Activated naive CD8-positive, alpha-beta T cell treated with anti-CD3 and anti-CD28 coated beads, Interleukin-2, amount 10 ng/mL, durations not matched to agents 7 days and 5 days (primary cell): Measurements from ENCODE around the gene PARVB. TPM values are rescaled to one million over a fixed set of nuclear protein-coding genes. Genes with fewer than 3 reads are reported as not detected.

Source experiments
- ATAC-seq: fragments of 150-1000 bp; cut with Tn5 transposase; one replicate; pipeline ENCODE4 v1.10.0; 2021; ENCODE audit warnings: low read depth, moderate library complexity
- POLR2A ChIA-PET: fragments of 350-600 bp; sonication (Branson Sonifier 250); formaldehyde crosslinking; loops from one replicate; lab custom pipeline; 2021; ENCODE audit warnings: antibody characterized with exemption; lab: Charles Lee
- DNase-seq: peaks from one replicate; pipeline ENCODE4 v3.0.0; 2021
- H3K27ac Mint-ChIP-seq: one replicate; pipeline ENCODE4 v1.8.0; 2022; ENCODE audit warnings: mild to moderate bottlenecking, mixed read lengths
- H3K27me3 Mint-ChIP-seq: one replicate; pipeline ENCODE4 v1.8.0; 2022; ENCODE audit warnings: mild to moderate bottlenecking, moderate library complexity, mixed read lengths
- H3K36me3 Mint-ChIP-seq: one replicate; pipeline ENCODE4 v1.8.0; 2021; ENCODE audit warnings: mild to moderate bottlenecking, mixed read lengths
- H3K4me1 Mint-ChIP-seq: one replicate; pipeline ENCODE4 v1.8.0; 2021; ENCODE audit warnings: mixed read lengths
- H3K4me3 Mint-ChIP-seq: one replicate; pipeline ENCODE4 v1.8.0; 2022; ENCODE audit warnings: mild to moderate bottlenecking, moderate library complexity, mixed read lengths
- H3K9me3 Mint-ChIP-seq: one replicate; pipeline ENCODE4 v1.8.0; 2021; ENCODE audit warnings: mixed read lengths
- total RNA-seq, 2 experiments: library from RNA; stranded (reverse); gene quantifications; one replicate each; pipeline ENCODE4 v1.2.3, GENCODE V29; 2021

PARVB gene
- total RNA-seq, 2 experiments from 2014 or later: 39.6 to 40.7 TPM

GRCh38 chr22:44211946-44212930 lies 188.1 kb downstream of the PARVB start:
- Mint-ChIP-seq H3K27ac (no peak overlapping the region), H3K9me3 (peaks cover 5% of the 10 kb centered on the region), H3K4me3 (no peak overlapping the region), H3K4me1 (peaks cover 8% of the 10 kb centered on the region), H3K36me3 (peaks cover 21% of the 10 kb centered on the region), H3K27me3 (no peaks in the 10 kb centered on the region)
- POLR2A ChIA-PET: interaction anchor here (0.9 kb wide), 1 partner anchor 29 kb away, joined by 3 read pairs; no protein-coding TSS in a partner anchor
- no peak for DNase-seq
- no peak for ATAC-seq

GRCh38 chr22:44212936-44213335 lies 188.8 kb downstream of the PARVB start:
- no peak overlapping the region for H3K4me3 Mint-ChIP-seq
- H3K4me1 Mint-ChIP-seq: peaks cover 8% of the 10 kb centered on the region
- H3K27ac Mint-ChIP-seq: no peak overlapping the region
- DNase-seq (no peak), ATAC-seq (no peak)
- H3K36me3 Mint-ChIP-seq: peaks cover 21% of the 10 kb centered on the region
- POLR2A ChIA-PET: no interaction called here
- peaks cover 5% of the 10 kb centered on the region for H3K9me3 Mint-ChIP-seq
- no peaks in the 10 kb centered on the region for H3K27me3 Mint-ChIP-seq

GRCh38 chr22:44213489-44214043 lies 189.5 kb downstream of the PARVB start:
- ATAC-seq: no peak
- peaks cover 17% of the 10 kb centered on the region for H3K36me3 Mint-ChIP-seq
- no peaks in the 10 kb centered on the region for H3K27me3 Mint-ChIP-seq
- H3K9me3 Mint-ChIP-seq: peaks cover 5% of the 10 kb centered on the region
- no peak overlapping the region for H3K27ac Mint-ChIP-seq
- H3K4me1 Mint-ChIP-seq: peaks cover 8% of the 10 kb centered on the region
- no peak for DNase-seq
- POLR2A ChIA-PET: no interaction called here
- no peak overlapping the region for H3K4me3 Mint-ChIP-seq

- no peak overlapping the region for H3K27ac Mint-ChIP-seq
- no peak overlapping the region for H3K4me3 Mint-ChIP-seq
- peaks cover 13% of the 10 kb centered on the region for H3K36me3 Mint-ChIP-seq
- no peaks in the 10 kb centered on the region for H3K27me3 Mint-ChIP-seq
- peaks cover 3% of the 10 kb centered on the region for H3K9me3 Mint-ChIP-seq
- POLR2A ChIA-PET: no interaction called here
- peaks cover 8% of the 10 kb centered on the region for H3K4me1 Mint-ChIP-seq
- no peak for ATAC-seq
- DNase-seq: no peak
These were observed 190.1 kb downstream of the PARVB start for GRCh38 chr22:44214187-44214586.

GRCh38 chr22:44214764-44215163 lies 190.7 kb downstream of the PARVB start:
- H3K4me3 Mint-ChIP-seq: no peak overlapping the region
- no peaks in the 10 kb centered on the region for H3K9me3 Mint-ChIP-seq
- POLR2A ChIA-PET: no interaction called here
- peaks cover 4% of the 10 kb centered on the region for H3K4me1 Mint-ChIP-seq
- no peaks in the 10 kb centered on the region for H3K27me3 Mint-ChIP-seq
- DNase-seq (no peak), ATAC-seq (no peak)
- H3K36me3 Mint-ChIP-seq: peaks cover 8% of the 10 kb centered on the region
- H3K27ac Mint-ChIP-seq: no peak overlapping the region

GRCh38 chr22:44215287-44215686 lies 191.2 kb downstream of the PARVB start:
- ATAC-seq (no peak), DNase-seq (no peak)
- Mint-ChIP-seq H3K27ac (no peak overlapping the region), H3K9me3 (no peaks in the 10 kb centered on the region), H3K4me3 (no peak overlapping the region), H3K36me3 (peaks cover 4% of the 10 kb centered on the region), H3K4me1 (no peaks in the 10 kb centered on the region), H3K27me3 (no peaks in the 10 kb centered on the region)
- POLR2A ChIA-PET: no interaction called here

GRCh38 chr22:44217346-44217745 lies 193.2 kb downstream of the PARVB start:
- ATAC-seq: no peak
- POLR2A ChIA-PET: no interaction called here
- Mint-ChIP-seq H3K36me3 (peaks cover 2% of the 10 kb centered on the region), H3K27ac (no peak overlapping the region), H3K9me3 (no peaks in the 10 kb centered on the region), H3K4me3 (no peak overlapping the region), H3K4me1 (no peaks in the 10 kb centered on the region), H3K27me3 (no peaks in the 10 kb centered on the region)
- DNase-seq: no peak

GRCh38 chr22:44218071-44218470 lies 194.0 kb downstream of the PARVB start:
- Mint-ChIP-seq H3K36me3 (peaks cover 2% of the 10 kb centered on the region), H3K27me3 (no peaks in the 10 kb centered on the region), H3K4me1 (no peaks in the 10 kb centered on the region), H3K9me3 (no peaks in the 10 kb centered on the region), H3K4me3 (no peak overlapping the region), H3K27ac (no peak overlapping the region)
- DNase-seq (no peak), ATAC-seq (no peak)
- POLR2A ChIA-PET: no interaction called here

- H3K27me3 Mint-ChIP-seq: no peaks in the 10 kb centered on the region
- H3K36me3 Mint-ChIP-seq: peaks cover 2% of the 10 kb centered on the region
- DNase-seq: no peak
- no peak overlapping the region for H3K27ac Mint-ChIP-seq
- no peak overlapping the region for H3K4me3 Mint-ChIP-seq
- no peaks in the 10 kb centered on the region for H3K9me3 Mint-ChIP-seq
- no peak for ATAC-seq
- no peaks in the 10 kb centered on the region for H3K4me1 Mint-ChIP-seq
- POLR2A ChIA-PET: no interaction called here
These were observed 195.2 kb downstream of the PARVB start for GRCh38 chr22:44219101-44219870.

GRCh38 chr22:44220727-44221680 lies 196.9 kb downstream of the PARVB start:
- POLR2A ChIA-PET: no interaction called here
- DNase-seq: no peak
- H3K4me3 Mint-ChIP-seq: no peak overlapping the region
- no peaks in the 10 kb centered on the region for H3K4me1 Mint-ChIP-seq
- H3K27ac Mint-ChIP-seq: no peak overlapping the region
- ATAC-seq: no peak
- H3K36me3 Mint-ChIP-seq: peaks cover 2% of the 10 kb centered on the region
- no peaks in the 10 kb centered on the region for H3K9me3 Mint-ChIP-seq
- peaks cover 7% of the 10 kb centered on the region for H3K27me3 Mint-ChIP-seq

- peaks cover 7% of the 10 kb centered on the region for H3K27me3 Mint-ChIP-seq
- no peaks in the 10 kb centered on the region for H3K36me3 Mint-ChIP-seq
- no peaks in the 10 kb centered on the region for H3K9me3 Mint-ChIP-seq
- DNase-seq: no peak
- POLR2A ChIA-PET: no interaction called here
- no peaks in the 10 kb centered on the region for H3K4me1 Mint-ChIP-seq
- ATAC-seq: no peak
- no peak overlapping the region for H3K27ac Mint-ChIP-seq
- no peak overlapping the region for H3K4me3 Mint-ChIP-seq
These were observed 197.8 kb downstream of the PARVB start for GRCh38 chr22:44221710-44222475.
